Effector memory CD4-positive, alpha-beta T cell (primary cell): ENCODE data around the gene MMP20.

Experiments
- DNase-seq, 3 donors: peaks; one replicate each; pipeline ENCODE4 v3.0.0-alpha.2; 2020
- H3K27ac ChIP-seq: 2 replicates; pipeline ENCODE4 v1.7.0; 2013; ENCODE audit warnings: mild to moderate bottlenecking, low read length, moderate library complexity; ENCODE audit not compliant: insufficient read depth, poor library complexity, severe bottlenecking
- H3K27me3 ChIP-seq: replicated peaks from 2 replicates; pipeline ENCODE4 v1.7.0; 2013; ENCODE audit warnings: mild to moderate bottlenecking, low read length; ENCODE audit not compliant: insufficient read depth, control insufficient read depth, poor library complexity, severe bottlenecking
- H3K36me3 ChIP-seq: 2 replicates; pipeline ENCODE4 v1.7.0; 2013; ENCODE audit warnings: mild to moderate bottlenecking, low read length, moderate library complexity; ENCODE audit not compliant: control insufficient read depth, insufficient read depth
- H3K4me1 ChIP-seq: 2 replicates; pipeline ENCODE4 v1.7.0; 2013; ENCODE audit warnings: low read length, mild to moderate bottlenecking; ENCODE audit not compliant: control insufficient read depth, insufficient read depth, poor library complexity, severe bottlenecking
- H3K4me3 ChIP-seq: 2 replicates; pipeline ENCODE4 v1.7.0; 2013; ENCODE audit warnings: low read length, low read depth, mild to moderate bottlenecking; ENCODE audit not compliant: insufficient read depth, poor library complexity, severe bottlenecking
- H3K9me3 ChIP-seq: 2 replicates; pipeline ENCODE4 v1.7.0; 2013; ENCODE audit warnings: mild to moderate bottlenecking, low read length, moderate library complexity; ENCODE audit not compliant: control insufficient read depth

Gene MMP20

DNA sequence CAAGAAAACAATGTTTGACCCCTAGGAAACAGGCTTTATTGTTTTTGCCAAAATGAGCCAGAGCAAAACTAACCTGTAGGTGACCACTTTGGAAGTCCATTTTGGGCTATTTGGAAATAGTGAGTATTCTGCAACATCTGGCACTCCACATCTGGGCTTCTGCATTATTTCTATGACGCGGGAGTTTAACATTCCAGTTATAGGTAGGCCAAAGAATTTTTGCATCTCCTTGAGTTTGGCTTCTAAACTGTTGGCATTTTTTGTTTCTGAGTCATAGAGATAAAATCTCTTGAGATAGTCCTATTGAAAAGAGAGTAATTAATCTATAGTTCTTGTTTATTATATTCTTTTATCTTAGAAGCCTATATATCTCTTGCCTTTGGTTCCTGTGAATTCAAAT lies 97.4 kb downstream of the MMP20 start:
- no peaks in the 10 kb centered on the region for H3K4me1 ChIP-seq
- no peaks in the 10 kb centered on the region for H3K27me3 ChIP-seq
- H3K27ac ChIP-seq = no peak overlapping the region
- no peaks in the 10 kb centered on the region for H3K36me3 ChIP-seq
- no peak overlapping the region for H3K4me3 ChIP-seq
- DNase-seq = no peak
- H3K9me3 ChIP-seq = no peaks in the 10 kb centered on the region

DNA sequence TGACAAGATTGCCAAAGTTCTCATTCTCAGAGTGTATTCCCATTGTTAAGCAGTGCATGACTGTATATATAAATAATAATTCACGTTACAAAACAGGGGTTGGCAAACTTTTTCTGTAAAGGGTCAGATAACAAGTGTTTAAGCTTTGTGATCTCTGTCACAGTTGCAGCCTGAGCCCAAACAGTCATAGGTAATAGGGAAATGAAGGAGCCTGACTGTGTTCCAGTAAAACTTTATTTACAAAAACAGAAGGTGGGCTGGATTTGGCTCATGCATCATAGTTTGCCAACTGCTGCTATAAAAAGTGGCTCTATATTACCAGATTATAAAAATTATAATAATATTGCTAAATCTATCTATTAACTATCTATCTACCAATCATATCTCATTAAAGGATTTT lies 98.1 kb downstream of the MMP20 start:
- Histone ChIP-seq H3K27me3 (no peaks in the 10 kb centered on the region), H3K36me3 (no peaks in the 10 kb centered on the region), H3K4me1 (no peaks in the 10 kb centered on the region), H3K9me3 (no peaks in the 10 kb centered on the region), H3K27ac (no peak overlapping the region), H3K4me3 (no peak overlapping the region)
- DNase-seq = no peak
